GM21529 (cell line): ENCODE results near the gene FBXO46.
"Not testable (repeated sequence)": the region's sequence is repeated elsewhere in the genome, so short reads cannot be mapped to it uniquely, and the experiment has no call there.

Experiments
- ATAC-seq: cut with Tn5 transposase; IDR thresholded peaks from one replicate; pipeline ENCODE4 v1.9.1; 2021; ENCODE audit not compliant: unreplicated experiment

The FBXO46 gene

GRCh38 chr19:45687599-45687998, 43.1 kb downstream of the FBXO46 start:
- ATAC-seq, result no peak

- not testable (repeated sequence) for ATAC-seq
Measured at GRCh38 chr19:45685045-45685444, 45.7 kb downstream of the FBXO46 start.

GRCh38 chr19:45682908-45683307, 47.8 kb downstream of the FBXO46 start:
- no peak for ATAC-seq

- no peak for ATAC-seq
Measured at GRCh38 chr19:45682117-45682516, 48.6 kb downstream of the FBXO46 start.

GRCh38 chr19:45681391-45682015, 49.2 kb downstream of the FBXO46 start:
- peak; percentile 70 for ATAC-seq

GRCh38 chr19:45677351-45678230, 53.1 kb downstream of the FBXO46 start:
- ATAC-seq, result peak; percentile 45

- ATAC-seq, result no peak
Measured at GRCh38 chr19:45676851-45677263, 53.8 kb downstream of the FBXO46 start.

- ATAC-seq, result no peak
Measured at GRCh38 chr19:45674946-45675345, 55.8 kb downstream of the FBXO46 start.

GRCh38 chr19:45670670-45671453, 59.8 kb downstream of the FBXO46 start:
- peak; percentile 47 for ATAC-seq

GRCh38 chr19:45668342-45668871, 62.3 kb downstream of the FBXO46 start:
- ATAC-seq, result peak; percentile 5

GRCh38 chr19:45667620-45668341, 62.9 kb downstream of the FBXO46 start, which contains the start of gene GIPR:
TSS of gene GIPR (plus strand) at chr19:45668221. CDS start at chr19:45669521, 1,300 bp downstream.
- no peak for ATAC-seq

- ATAC-seq, result no peak
Measured at GRCh38 chr19:45664575-45664974, 66.1 kb downstream of the FBXO46 start.

- no peak for ATAC-seq
Measured at GRCh38 chr19:45663800-45664199, 66.9 kb downstream of the FBXO46 start.

GRCh38 chr19:45660636-45661035, 70.1 kb downstream of the FBXO46 start:
- ATAC-seq, result no peak
